Measurements from ENCODE around the gene LHCGR. TPM values are rescaled to one million over a fixed set of nuclear protein-coding genes. Genes with fewer than 3 reads are reported as not detected.

Gene LHCGR
- polyA plus RNA-seq, 1 of the 3 experiments (the other 2 are of a cell fraction) = not detected

DNA sequence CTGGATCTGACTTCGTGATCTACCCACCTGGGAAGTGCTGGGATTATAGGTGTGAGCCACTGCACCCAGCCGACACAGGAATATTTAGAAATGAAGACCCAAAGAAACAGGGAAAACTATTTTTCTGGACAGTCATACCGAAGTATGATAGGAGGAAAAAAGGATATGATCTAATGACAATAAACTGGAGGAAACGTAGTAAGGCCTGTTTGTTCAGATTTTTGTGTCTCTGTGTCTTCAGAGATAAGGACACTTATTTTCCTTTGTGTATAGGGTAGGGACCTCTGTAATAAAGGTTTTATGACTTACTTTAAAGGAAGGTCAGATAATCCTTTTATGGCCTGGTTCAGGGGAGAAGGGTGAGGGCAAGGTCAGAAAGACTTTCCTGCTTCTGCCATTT, 81.9 kb downstream of the LHCGR start:
- WGBS (ENCODE audit: low lambda C conversion rate) = 63% methylated on average over 4 of the region's 4 CpGs
- H3K4me3 ChIP-seq (ENCODE audit: low read depth in 2 of 2, low read length in 1 of 2) = no peak overlapping the region
- no peak overlapping the region for H3K4me2 ChIP-seq
- no peak for DNase-seq
- no peaks in the 10 kb centered on the region for H3K9me2 ChIP-seq
- H3K27me3 ChIP-seq (ENCODE audit: insufficient read depth) = no peaks in the 10 kb centered on the region
- no peaks in the 10 kb centered on the region for H3K36me3 ChIP-seq (replicated peaks in 1 of 2; ENCODE audit: control insufficient read depth in 1 of 2, insufficient read depth in 2 of 2, low read length in 1 of 2)
- POLR2A ChIA-PET = no interaction called here
- H3K27ac ChIP-seq (ENCODE audit: low read depth in 2 of 2, low read length in 1 of 2) = no peak overlapping the region
- CTCF ChIA-PET = no interaction called here
- H4K20me1 ChIP-seq (ENCODE audit: insufficient read depth) = no peaks in the 10 kb centered on the region
- H3K9me3 ChIP-seq = no peaks in the 10 kb centered on the region
- no peaks in the 10 kb centered on the region for H3K79me2 ChIP-seq (ENCODE audit: insufficient read depth)
- no peak overlapping the region for H3K9ac ChIP-seq
- H3K4me1 ChIP-seq (ENCODE audit: control insufficient read depth in 1 of 2, insufficient read depth in 2 of 2, low read depth in 1 of 2, low read length in 1 of 2) = no peaks in the 10 kb centered on the region
- no peaks in the 10 kb centered on the region for H3F3A ChIP-seq (replicated peaks; ENCODE audit: insufficient read depth)
- H2AFZ ChIP-seq (ENCODE audit: low read depth) = no peak overlapping the region
- TF ChIP-seq EZH2phosphoT487 (IDR thresholded peaks at IDR 0.05; ENCODE audit: borderline replicate concordance, low read depth) = no peak
- TF ChIP-seq EP300 (IDR thresholded peaks at IDR 0.05; ENCODE audit: borderline replicate concordance in 1 of 2, low read depth in 1 of 2, low read length in 1 of 2) = no peak
- TF ChIP-seq MEF2A (IDR thresholded peaks at IDR 0.05; ENCODE audit: borderline replicate concordance, low read depth) = no peak
- TF ChIP-seq, protein P1, sequence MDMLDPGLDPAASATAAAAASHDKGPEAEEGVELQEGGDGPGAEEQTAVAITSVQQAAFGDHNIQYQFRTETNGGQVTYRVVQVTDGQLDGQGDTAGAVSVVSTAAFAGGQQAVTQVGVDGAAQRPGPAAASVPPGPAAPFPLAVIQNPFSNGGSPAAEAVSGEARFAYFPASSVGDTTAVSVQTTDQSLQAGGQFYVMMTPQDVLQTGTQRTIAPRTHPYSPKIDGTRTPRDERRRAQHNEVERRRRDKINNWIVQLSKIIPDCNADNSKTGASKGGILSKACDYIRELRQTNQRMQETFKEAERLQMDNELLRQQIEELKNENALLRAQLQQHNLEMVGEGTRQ (IDR thresholded peaks at IDR 0.05; ENCODE audit: borderline replicate concordance, low read depth, low read length) = no peak
- no peak for TF ChIP-seq FOSL2 (IDR thresholded peaks at IDR 0.05; ENCODE audit: borderline replicate concordance, low read depth)
- no peak for TF ChIP-seq FOXJ3 (CRISPR knock-in tag; IDR thresholded peaks at IDR 0.05)
- no peak for TF ChIP-seq NRF1 (IDR thresholded peaks at IDR 0.05; ENCODE audit: low read depth, low read length)
- no peak for TF ChIP-seq NFIC (IDR thresholded peaks at IDR 0.05; ENCODE audit: borderline replicate concordance)
- no peak for TF ChIP-seq CHD2 (IDR thresholded peaks at IDR 0.05; ENCODE audit: low read length, partially characterized antibody)
- no peak for TF ChIP-seq GABPA (IDR thresholded peaks at IDR 0.05; ENCODE audit: low read depth)
- no peak for TF ChIP-seq TEAD4 (IDR thresholded peaks at IDR 0.05; ENCODE audit: borderline replicate concordance, insufficient read depth)

DNA sequence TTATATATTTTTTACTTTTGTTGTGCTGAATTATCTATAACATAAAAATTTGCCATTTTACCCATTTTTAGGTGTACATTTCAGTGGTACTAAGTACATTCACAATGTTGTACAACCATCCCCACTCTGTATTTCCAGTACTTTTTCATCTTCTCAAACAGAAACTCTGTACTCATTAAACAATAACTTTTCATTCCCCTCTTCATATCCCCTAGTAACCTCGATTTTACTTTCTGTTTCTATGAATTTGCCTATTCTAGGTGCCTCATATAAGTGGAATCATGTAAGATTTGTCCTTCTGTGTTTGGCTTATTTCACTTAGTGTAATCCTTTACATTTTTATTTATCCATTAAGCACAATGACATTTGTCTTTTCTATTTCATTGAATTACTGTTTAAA, 86.5 kb downstream of the LHCGR start:
- H3K9me3 ChIP-seq = no peaks in the 10 kb centered on the region
- H2AFZ ChIP-seq (ENCODE audit: low read depth) = no peak overlapping the region
- POLR2A ChIA-PET = no interaction called here
- H3K27me3 ChIP-seq (ENCODE audit: insufficient read depth) = no peaks in the 10 kb centered on the region
- no peaks in the 10 kb centered on the region for H4K20me1 ChIP-seq (ENCODE audit: insufficient read depth)
- H3K9ac ChIP-seq = no peak overlapping the region
- no peak for TF ChIP-seq FOXM1 (IDR thresholded peaks at IDR 0.05; ENCODE audit: low read depth)
- TF ChIP-seq, protein P2, sequence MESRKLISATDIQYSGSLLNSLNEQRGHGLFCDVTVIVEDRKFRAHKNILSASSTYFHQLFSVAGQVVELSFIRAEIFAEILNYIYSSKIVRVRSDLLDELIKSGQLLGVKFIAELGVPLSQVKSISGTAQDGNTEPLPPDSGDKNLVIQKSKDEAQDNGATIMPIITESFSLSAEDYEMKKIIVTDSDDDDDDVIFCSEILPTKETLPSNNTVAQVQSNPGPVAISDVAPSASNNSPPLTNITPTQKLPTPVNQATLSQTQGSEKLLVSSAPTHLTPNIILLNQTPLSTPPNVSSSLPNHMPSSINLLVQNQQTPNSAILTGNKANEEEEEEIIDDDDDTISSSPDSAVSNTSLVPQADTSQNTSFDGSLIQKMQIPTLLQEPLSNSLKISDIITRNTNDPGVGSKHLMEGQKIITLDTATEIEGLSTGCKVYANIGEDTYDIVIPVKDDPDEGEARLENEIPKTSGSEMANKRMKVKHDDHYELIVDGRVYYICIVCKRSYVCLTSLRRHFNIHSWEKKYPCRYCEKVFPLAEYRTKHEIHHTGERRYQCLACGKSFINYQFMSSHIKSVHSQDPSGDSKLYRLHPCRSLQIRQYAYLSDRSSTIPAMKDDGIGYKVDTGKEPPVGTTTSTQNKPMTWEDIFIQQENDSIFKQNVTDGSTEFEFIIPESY (IDR thresholded peaks at IDR 0.05; ENCODE audit: borderline replicate concordance, low read depth) = no peak
- H3K79me2 ChIP-seq (ENCODE audit: insufficient read depth) = no peaks in the 10 kb centered on the region
- CTCF ChIA-PET = no interaction called here
- no peak overlapping the region for H3K4me3 ChIP-seq (ENCODE audit: low read depth in 2 of 2, low read length in 1 of 2)
- peaks cover 0 to 4% of the 10 kb centered on the region in 2 experiments for H3K36me3 ChIP-seq (replicated peaks in 1 of 2; ENCODE audit: control insufficient read depth in 1 of 2, insufficient read depth in 2 of 2, low read length in 1 of 2)
- H3K4me1 ChIP-seq (ENCODE audit: control insufficient read depth in 1 of 2, insufficient read depth in 2 of 2, low read depth in 1 of 2, low read length in 1 of 2) = no peaks in the 10 kb centered on the region
- no peak overlapping the region for H3K27ac ChIP-seq (ENCODE audit: low read depth in 2 of 2, low read length in 1 of 2)
- DNase-seq = no peak
- H3F3A ChIP-seq (replicated peaks; ENCODE audit: insufficient read depth) = no peaks in the 10 kb centered on the region
- no peak overlapping the region for H3K4me2 ChIP-seq
- H3K9me2 ChIP-seq = no peaks in the 10 kb centered on the region
- 6% methylated on average over 1 of the region's 1 CpG for WGBS (ENCODE audit: low lambda C conversion rate)
